DND-41 (cell line): ENCODE results near the gene CDKN1B.

Experiments used
- CTCF ChIP-seq: IDR thresholded peaks from 2 replicates; pipeline ENCODE4 v1.5.1; 2012; ENCODE audit warnings: borderline replicate concordance, low read length, moderate library complexity, mild to moderate bottlenecking; ENCODE audit not compliant: poor library complexity, severe bottlenecking; ENCODE audit errors: extremely low read depth
- EZH2 ChIP-seq: IDR thresholded peaks from 3 replicates; pipeline ENCODE4 v1.6.1; 2012; ENCODE audit warnings: borderline replicate concordance, low read depth, mild to moderate bottlenecking, moderate library complexity, low read length, inconsistent platforms; ENCODE audit not compliant: severe bottlenecking

DNA sequence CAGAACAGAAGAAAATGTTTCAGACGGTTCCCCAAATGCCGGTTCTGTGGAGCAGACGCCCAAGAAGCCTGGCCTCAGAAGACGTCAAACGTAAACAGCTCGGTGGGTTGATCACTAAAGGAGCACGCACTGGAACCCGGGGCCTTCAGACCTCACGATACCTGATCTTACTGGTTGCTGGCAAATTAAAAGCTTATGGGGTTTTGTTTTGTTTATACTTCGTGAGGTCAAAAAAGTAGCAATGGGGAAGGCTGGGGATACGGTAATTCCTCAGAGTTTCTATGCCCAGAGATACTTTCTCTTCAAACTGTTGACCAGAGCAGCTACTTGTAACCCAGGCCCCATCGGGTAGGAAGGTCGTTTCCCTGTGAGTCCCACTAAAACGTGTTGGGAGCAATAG is 1.7 kb downstream of the CDKN1B start:
- TF ChIP-seq EZH2 (no peak), CTCF (no peak)
